ENCODE data around the gene YIPF1.

GRCh38 chr1:53902235-53903138 lies 12.9 kb upstream of the YIPF1 start:
- no peak for TF ChIP-seq CTCF (IDR thresholded peaks at IDR 0.05)
- no peak for TF ChIP-seq EZH2 (IDR thresholded peaks at IDR 0.05)
